Head of caudate nucleus (tissue), 42 donors: ENCODE measurements around the gene TKT.
"Not testable (repeated sequence)": the region's sequence is repeated elsewhere in the genome, so short reads cannot be mapped to it uniquely, and the experiment has no call there.

Experiments
- DNase-seq, 42 donors: peaks; one replicate each; pipeline versions ENCODE4 v3.0.0 to v3.0.0-alpha.2; 2020 to 2021; ENCODE audit warnings: mixed read lengths in 7 of 42
- intact Hi-C: fragments of 100-400 bp; cut with DNase I; formaldehyde crosslinking; loops from one replicate; pipeline ENCODE4 v1.15.0; 2022

The TKT gene

DNA sequence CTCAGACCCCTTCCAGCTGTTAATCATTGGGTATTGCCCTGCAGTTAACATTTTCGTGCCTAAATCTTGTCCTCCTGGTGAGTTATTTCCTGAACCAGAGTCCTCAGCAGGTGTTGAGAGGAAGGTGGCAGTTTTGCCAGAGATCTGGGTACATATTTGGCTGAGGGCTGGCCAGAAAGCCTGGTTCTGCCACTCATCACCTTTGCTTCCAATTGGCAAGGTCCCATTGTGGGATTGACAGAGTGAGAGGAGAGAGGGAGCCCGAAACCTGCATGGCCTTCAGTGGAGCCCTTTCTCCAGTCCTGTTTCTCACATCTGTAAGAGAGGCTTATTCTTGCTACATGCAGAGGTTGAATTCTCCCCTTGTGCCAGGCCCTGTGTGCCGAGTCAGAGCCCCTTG, 8.9 kb upstream of the TKT start:
- DNase-seq = no peak
- intact Hi-C loops = no loop called here

DNA sequence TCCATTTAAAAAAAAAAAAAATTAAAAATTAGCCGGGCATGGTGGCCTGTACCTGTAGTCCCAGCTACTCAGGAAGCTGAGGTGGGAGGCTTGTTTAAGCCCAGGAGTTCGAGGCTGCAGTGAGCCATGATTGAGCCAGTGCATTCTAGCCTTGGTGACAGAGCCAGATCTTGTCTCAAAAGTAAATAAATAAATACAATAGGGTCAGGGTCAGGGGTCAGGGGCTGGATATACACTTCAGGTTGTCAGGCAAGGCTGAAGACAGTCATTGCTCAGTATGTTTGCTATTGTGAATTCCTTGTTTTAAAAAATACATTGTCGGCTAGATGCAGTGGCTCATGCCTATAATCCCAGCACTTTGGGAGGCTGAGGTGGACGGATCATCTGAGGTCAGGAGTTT, 8.1 kb upstream of the TKT start:
- intact Hi-C loops = no loop called here
- no peak for DNase-seq

DNA sequence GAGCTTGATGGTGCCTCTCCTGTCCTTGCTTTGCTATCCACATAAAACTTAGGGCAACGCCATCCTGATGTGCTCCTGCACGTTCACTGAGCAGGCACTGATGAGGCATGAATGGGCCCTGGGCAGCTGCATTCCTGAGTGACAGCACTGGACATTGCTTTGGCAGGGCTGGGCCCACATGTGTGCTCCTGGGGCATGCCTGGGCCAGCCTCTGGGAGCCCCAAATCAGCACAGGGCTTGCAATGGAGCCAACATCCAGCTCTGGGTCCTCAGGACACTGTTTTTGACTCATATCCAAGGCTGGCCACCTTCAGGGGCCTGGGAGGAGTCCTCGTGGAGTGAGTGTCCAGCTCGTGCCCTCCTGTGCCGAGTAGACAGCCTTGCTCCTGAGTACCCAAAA, 5.9 kb upstream of the TKT start:
- intact Hi-C loops = no loop called here
- no peak for DNase-seq

DNA sequence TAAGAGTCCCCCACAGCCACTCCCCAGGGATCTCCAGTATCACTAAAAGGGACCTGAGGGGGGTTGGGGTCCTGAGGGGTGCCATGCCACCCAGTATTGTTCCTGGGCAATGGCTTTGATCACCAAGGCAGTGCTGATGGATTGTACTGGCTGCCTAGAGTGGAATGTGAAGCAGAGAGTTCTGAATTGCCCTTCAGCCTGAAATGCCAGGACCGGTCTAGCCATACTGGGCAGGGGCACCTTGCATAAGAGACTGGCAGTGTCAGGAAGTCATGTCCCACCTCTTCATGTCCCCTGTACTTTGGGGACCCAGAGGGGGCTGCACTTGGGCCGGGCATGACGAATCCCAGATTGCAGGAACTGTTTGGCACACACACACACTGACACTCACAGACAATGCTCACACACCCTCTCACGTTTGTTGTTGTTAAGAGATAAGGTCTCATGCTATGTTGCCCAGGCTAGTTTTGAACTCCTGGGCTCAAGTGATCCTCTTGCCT, 4.5 kb upstream of the TKT start:
- intact Hi-C loops = no loop called here
- DNase-seq = no peak

DNA sequence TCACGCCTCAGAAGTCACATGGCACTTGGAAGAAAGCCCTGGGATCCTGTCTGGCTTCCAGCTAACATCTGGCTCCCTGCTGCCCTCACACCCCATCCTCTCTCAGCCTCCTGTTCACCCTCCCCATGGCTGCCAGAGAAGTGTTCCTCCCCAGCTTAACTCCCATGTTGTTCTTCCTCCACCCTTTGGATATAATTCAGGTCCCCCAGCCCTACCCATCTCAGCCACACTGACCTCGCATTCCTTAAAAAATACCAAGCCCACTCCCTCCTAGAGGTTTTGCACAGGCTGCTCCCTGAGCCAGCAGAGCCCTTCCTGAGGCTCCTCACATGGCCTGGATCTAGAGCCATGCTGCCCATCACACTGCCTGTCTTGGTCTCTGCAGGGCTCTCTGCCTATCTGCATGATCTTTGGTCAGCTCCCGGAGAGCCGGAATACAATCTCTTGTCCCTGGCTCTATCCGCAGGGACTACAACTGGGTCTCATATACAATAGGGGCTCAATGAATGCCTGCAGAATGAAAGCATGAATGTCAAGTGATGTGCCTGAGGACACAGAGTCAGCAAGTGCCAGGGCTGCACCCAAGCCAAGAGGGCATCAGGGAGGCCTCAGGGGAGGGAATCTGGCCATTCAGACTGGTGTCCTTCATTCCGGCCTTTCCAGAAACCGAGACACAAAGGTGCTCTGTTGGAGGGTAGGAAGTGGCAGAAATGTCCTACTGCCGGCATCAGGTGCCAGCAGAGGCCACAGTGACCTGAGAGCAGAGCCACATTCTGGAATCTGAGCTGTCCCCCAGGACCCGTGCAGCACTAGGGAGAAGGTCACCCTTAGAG, 3.8 kb upstream of the TKT start:
- DNase-seq = peak in 32 of 42 donors; percentile 17 to 85 (median 50)
- intact Hi-C loops = no loop called here

DNA sequence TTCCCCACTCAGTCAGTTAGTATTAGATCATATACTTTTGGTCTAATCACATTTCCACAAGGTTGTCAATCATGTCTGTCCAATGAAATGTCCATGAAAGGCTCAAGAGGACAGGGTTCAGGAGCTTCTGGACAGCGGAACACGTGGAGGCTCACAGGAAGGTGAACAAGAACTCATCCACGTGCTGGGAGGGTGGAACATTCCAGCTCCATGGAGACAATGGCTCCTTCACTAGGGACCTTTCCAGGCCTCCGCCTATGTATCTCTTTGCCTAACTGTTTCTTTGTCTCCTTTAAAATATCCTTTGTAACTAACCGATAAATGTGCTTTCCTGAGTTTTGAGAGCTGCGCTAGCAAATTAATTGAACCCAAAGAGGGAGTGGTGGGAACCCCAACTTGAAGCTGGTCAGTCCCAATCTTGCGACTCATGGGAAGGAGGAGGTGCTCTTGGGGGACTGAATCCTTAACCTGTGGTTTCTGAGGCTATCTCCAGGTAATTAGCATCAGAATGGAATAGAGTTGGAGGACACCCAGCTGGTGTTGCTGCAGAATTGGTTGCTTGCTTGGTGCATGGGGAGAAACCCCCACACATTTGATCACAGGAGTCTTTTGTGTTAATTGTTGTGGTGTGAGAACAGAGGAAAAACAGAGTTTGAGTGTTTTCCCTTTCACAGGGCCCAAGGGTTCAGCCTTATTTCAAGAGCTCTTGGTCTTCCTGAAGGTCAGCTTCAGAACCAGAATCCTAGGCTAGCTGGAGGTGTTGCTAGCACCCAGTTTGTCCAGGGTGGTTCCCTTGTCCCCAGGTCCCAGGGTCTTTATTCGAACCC, 3.0 kb upstream of the TKT start:
- intact Hi-C loops = no loop called here
- peak in 19 of 42 donors; percentile 16 to 76 (median 40) for DNase-seq

DNA sequence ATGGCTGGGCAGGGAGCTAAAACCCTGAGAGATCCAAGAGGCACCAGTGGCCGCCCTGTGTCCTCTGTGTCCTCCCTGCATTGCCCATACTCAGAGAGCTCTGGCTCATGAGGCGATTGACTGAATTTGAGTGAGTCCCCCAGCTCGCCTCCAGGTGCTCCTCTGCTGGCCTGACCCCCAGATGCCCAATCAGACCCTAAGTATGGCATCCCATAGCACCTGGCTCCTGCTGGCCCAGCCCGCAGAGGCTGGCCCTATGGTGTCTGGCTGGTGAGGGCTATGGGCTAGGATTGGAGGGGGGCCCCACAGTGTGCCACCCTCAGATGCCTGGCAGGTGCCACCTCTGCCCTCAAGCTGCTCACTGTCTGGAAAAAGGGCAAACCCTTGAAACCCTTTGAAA, 1.6 kb upstream of the TKT start:
- no peak for DNase-seq
- intact Hi-C loops = no loop called here

DNA sequence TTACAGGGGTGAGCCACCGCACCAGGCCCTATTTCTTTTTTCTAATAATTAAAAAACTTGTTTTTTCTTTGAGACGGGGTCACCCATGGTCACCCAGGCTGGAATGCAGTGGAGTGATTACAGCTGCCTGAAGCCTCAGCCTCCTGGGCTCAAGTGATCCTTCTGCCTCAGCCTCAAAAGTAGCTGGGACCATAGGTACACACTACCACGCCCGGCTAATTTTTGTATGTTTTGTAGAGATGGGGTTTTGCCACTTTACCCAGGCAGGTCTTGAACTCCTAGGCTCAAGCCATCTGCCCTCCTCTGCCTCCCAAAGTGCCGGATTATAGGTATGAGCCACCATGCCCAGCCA, 858 bp upstream of the TKT start:
- intact Hi-C loops = no loop called here
- no peak for DNase-seq

DNA sequence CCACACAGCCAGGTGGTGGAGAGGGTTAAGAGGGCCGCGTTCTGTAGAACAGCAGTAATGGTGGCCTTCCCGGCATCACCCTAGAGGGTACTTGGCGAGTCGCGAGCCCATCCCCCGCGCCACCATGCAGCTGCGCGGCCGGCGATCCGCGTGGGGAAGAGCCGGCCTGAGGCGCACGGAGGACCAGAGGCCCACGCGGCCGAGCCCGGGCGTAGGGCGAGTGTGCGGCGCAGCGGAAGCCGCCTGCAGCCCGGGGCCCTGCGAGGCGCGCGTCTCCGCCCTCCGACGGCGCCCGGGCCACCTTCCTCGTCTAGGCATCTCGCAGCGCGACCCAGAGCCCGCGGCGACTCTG, 423 bp downstream of the TKT start:
- DNase-seq = peak in 38 of 42 donors; percentile 25 to 79 (median 52)
- intact Hi-C loops = no loop called here

DNA sequence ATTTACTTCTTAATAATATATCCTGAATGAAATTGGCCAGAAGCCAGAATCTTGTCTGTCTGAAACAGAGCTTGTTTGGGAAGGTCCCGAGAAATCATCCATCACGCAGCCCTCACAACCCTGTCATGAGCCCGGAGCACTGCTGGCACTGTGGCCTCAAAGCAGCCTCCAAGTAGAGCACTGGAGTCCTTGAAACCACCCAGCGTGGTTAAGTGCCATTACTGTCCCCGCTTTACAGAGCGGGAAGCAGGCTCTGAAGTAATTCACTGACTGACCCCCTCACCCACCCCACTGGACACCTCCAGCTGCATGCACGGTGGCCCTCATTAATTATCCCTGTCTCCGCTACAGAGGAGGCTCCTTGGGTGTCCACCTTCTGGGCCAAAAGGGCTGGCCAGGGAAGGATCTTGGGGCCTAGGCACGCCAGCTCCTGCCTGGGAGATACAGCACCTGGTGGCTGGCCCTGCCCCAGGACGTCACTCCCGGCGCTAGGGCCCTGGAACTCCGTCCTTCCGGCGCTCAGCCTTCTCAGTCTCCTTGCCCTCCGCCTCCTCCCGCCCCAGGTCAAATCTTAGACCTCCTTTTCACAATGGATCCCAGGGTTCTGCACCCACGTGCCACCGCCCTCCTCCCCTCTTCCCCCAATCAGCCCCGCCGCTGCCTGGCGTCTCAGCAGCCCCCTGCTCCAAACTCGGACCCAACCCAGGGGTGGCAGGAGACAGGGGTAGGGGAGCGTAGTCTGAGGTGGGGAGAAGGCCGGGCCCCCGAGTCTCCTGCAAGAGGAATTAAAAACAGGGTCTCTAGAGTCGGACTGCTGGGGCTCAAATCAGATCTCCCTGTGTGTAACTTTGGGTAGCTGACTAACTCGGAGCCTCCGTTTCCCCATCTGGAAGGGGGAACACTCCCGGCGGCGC, 1.1 kb downstream of the TKT start:
- intact Hi-C loops = no loop called here

DNA sequence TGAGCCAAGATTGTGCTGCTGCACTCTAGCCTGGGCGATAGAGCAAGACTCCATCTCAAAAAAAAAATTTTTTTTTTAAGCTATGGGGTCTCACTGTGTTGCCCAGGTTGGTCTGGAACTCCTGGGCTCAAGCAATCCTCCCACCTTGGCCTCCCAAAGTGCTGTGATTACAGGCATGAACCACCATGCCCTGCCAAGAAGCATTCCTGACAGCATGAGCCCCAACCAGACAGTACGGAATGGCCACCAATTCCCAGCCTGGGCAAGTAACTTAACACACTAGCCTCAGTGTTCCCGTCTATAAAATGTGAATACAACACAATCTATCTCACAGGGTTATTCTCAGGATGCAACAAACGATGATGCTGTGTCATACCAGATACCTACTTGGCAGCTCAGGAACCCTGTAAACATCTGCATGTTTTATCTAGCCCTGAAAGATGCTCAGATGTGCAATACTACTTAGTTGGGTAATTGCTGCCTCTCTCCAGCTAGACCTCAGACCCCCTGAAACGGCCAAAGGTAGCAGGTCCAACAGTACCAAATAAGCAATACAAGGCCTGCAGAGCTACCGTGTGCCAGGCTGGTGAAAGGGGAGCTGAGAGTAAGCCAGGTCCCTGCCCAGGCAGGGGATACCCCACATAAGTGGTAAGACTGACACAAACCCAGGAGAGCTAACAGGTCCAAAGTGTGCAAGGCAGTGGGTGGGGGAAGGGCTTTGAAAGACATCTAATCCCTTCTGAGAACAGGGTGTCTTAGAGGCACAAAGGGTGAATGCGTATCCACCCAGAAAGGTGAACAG, 1.9 kb downstream of the TKT start:
- intact Hi-C loops = no loop called here
- peak in 1 of 42 donors; percentile 11 for DNase-seq

More for the DNA sequence above, 1.1 kb downstream of the TKT start:
- peak in 41 of 42 donors; percentile 27 to 75 (median 59) for DNase-seq

DNA sequence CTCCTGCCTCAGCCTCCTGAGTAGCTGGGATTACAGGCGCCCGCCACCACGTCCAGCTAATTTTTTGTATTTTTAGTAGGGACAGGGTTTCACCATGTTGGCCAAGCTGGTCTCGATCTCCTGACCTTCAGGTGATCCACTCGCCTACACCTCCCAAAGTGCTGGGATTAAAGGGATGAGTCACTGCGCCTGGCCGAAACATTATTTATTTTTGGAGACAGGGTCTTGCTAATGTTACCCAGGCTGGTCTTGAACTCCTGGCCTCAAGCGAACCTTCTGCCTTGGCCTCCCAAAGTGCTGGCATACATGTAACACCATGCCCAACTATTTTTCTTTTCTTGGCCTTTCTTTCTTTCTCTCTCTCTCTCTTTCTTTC, 2.9 kb downstream of the TKT start:
- DNase-seq, intact Hi-C loops: not testable (repeated sequence)

DNA sequence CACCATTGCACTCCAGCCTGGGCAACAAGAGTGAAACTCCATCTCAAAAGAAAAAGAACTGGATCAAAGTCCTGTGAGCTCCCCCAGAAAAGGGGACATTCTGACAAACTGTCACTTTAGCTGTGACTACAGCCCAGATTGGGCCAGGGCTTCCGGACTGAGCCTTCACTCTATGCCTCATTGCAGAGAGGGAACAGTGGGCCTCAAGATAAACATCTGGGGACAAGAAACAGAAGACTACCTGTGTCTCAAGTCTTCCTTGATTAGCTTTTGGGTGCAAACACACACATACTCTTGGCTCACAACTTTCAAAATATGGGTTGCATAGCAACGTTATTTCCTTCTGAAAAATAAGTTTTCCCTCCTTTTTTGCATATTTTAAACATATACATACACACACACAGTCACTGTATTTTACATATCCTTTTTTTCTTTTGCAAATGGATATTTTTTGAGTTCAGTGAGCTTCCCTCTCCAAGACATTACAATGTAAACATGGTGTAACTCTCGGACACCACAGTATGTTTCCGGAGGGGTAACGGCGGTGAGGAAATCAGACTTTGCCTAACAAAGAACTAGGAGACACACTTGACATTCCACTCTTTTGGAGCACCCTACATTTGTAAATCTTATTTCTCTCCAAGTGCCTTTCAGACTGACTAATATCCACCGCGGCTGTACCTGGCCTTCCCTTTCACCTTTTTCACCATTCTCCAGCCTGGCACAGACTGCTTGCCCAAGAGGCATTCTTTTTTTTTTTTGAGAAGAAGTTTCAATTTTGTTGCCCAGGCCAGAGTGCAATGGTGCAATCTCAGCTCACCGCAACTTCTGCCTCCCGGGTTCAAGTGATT, 3.5 kb downstream of the TKT start:
- intact Hi-C loops = no loop called here
- DNase-seq = no peak

DNA sequence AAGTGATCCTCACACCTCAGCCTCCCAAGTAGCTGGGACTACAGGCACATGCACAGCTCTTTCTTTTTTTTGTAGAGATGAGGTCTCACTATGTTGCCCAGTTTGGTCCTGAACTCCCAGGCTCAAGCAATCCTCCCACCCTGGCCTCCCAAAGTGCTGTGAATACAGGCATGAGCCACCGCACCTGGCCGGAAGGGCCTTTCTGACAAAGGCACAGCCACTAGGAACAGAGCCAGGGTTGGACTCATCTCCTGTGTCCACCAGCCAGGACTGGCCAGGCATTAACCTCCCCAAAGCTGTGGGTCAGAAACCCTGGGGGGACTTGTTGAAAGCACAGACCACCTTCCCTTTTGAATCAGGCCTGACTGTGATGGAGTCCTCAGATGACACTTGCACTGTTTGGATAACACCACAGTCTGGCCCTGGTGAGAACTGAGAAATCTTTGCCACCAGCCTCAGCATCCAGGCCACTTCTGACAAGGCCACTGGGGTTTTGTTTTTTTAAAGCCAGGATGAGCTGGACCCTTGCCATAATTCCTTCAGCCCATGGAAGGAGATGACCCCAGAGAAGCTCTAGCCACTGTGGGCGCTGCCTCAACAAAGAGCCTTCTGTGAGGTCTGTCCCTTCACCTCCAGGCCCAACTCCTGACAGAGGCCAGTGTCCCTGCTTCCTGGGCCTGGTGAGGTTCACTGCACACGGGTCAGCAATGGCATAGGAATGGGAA, 4.8 kb downstream of the TKT start:
- no peak for DNase-seq
- intact Hi-C loops = no loop called here

DNA sequence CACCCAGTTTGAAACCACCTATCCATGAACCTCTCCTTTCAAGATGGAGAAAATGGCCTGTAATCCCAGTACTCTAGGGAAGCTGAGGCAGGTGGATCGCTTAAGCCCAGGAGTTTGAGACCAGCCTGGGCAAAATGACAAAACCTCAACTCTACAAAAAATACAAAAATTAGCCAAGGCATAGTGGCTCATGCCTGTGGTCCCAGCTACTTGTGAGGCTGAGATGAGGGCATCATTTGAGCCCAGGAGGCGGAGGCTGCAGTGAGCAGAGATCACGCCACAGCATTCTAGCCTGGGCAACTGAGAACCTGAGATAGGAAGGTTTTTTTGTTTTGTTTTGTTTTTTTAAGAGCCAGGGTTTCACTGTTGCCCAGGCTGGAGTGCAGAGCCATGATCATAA, 5.4 kb downstream of the TKT start:
- intact Hi-C loops = no loop called here
- no peak for DNase-seq

DNA sequence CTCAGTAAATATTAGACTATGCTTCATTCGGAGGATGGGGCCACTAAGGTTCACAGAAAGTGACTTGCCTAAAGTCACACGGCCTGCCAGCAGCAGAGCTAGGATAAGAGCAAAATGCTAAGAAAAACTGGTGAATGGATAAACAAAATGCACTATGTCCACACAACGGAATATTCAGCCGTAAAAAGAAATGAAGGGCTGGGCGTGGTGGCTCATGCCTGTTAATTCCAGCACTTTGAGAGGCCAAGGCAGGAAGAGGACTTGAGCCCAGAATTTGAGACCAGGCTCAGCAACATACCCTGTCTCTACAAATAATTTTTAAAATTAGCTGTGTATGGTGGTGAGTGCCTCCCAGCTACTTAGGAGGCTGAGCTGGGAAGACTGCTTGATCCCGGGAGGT, 7.7 kb downstream of the TKT start:
- no peak for DNase-seq
- intact Hi-C loops = no loop called here

DNA sequence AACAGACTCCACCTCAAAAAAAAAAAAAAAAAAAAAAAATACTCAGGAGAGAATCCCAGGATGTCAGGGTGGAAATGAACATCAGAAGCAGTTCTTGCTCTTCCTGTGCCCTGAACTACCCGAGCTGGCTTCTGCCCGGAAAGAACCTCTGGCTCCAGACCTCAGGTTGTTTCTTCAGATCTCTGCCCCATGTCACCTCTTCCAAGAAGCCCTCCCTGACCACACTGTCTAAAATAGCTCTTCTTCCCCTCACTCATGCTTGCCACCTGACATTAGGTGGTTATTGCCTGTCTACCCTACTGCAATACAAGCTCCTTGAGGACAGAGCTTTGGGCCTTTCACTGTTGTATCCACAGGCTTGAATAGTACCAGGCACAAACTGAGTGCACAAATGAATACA, 8.2 kb downstream of the TKT start:
- intact Hi-C loops = no loop called here
- DNase-seq = no peak
